Measurements from ENCODE around the gene TRAK1. TPM values are rescaled to one million over a fixed set of nuclear protein-coding genes. Genes with fewer than 3 reads are reported as not detected.

TRAK1 gene
- total RNA-seq, 1 donor from 2014 or later = 41.0 TPM

DNA sequence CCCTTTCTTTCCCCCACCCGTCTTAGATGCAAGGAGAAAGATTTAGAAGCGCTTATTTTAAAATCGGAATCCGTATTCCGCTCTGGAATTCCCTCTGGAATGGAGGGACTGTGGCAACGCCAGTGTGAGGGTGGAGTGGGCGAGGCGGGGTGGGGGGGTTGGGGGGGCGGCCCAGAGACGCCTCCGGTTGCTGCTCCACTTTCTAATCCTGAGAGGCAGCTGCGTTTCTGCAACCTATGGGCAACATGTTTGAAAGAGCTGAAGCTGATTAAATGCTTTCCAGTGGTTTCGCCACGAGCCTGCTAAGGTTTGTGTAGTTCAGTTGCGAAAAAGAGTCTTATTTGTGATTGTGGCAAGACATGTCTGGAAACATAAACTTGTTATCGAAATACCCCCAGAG, 174.9 kb downstream of the TRAK1 start, which contains the start of gene CCK:
TSS of gene CCK (minus strand) at position 101 of the 400 bp plus-strand sequence. CDS start 2,555 bp downstream, outside the sequence.
- TF ChIP-seq, protein P1, sequence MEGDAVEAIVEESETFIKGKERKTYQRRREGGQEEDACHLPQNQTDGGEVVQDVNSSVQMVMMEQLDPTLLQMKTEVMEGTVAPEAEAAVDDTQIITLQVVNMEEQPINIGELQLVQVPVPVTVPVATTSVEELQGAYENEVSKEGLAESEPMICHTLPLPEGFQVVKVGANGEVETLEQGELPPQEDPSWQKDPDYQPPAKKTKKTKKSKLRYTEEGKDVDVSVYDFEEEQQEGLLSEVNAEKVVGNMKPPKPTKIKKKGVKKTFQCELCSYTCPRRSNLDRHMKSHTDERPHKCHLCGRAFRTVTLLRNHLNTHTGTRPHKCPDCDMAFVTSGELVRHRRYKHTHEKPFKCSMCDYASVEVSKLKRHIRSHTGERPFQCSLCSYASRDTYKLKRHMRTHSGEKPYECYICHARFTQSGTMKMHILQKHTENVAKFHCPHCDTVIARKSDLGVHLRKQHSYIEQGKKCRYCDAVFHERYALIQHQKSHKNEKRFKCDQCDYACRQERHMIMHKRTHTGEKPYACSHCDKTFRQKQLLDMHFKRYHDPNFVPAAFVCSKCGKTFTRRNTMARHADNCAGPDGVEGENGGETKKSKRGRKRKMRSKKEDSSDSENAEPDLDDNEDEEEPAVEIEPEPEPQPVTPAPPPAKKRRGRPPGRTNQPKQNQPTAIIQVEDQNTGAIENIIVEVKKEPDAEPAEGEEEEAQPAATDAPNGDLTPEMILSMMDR (conservative IDR thresholded peaks at IDR 0.05) = no peak
- Mint-ChIP-seq H3K27me3 (ENCODE audit: low read depth) (peaks cover 95% of the 10 kb centered on the region), H3K4me1 (peaks cover 5% of the 10 kb centered on the region), H3K4me3 (no peak within 1 kb of the TSS), H3K27ac (ENCODE audit: unreplicated experiment) (no peak within 1 kb of the TSS), H3K36me3 (ENCODE audit: low read depth) (no peaks in the 10 kb centered on the region), H3K9me3 (no peaks in the 10 kb centered on the region)
- DNase-seq (ENCODE audit: low read depth, low spot score) = no peak

DNA sequence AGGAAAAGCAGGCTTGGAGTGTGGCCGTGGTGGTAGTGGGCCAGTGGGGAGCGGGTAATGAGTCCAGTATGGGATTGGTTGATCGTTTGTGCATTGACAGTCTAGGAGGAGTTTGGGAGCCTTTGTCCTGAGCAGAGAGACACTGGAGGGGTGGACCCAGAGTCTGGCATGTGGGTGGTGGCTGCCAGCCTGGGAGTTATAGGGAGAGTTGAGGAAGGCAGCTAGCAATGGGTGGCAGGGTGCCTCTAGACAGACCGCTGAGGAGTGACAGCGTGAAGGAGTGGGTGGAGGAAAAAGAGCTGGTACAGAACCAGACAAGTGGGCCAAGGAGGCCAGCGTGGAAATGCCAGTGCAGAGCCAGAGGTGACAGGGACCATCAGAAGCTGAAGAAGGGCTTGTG, 176.7 kb downstream of the TRAK1 start:
- H3K27me3 Mint-ChIP-seq (ENCODE audit: low read depth) = peaks cover 89% of the 10 kb centered on the region
- no peaks in the 10 kb centered on the region for H3K36me3 Mint-ChIP-seq (ENCODE audit: low read depth)
- H3K4me1 Mint-ChIP-seq = peaks cover 2% of the 10 kb centered on the region
- no peak for DNase-seq (ENCODE audit: low read depth, low spot score)
- no peaks in the 10 kb centered on the region for H3K9me3 Mint-ChIP-seq
- no peak overlapping the region for H3K4me3 Mint-ChIP-seq
- no peak overlapping the region for H3K27ac Mint-ChIP-seq (ENCODE audit: unreplicated experiment)
- TF ChIP-seq, protein P1 (conservative IDR thresholded peaks at IDR 0.05) = no peak

DNA sequence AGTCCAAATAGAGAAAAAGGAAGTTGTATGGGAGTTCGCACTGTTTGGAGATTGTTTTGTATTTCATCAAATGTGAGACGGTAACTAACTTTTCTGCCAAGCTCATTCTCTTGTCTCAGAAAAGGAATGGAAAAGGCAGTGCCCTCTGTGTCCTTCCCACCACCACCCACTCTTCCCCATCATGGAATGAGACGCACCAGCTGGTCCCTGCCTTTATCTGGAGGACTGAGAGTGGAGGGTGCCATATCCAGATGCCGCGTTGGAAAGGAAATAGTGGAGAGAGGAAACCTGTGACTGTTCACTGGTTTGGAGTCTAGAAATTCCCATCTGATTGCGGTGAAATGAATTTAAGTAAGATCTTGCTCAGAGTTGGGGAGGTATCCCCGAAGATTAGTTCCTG, 178.5 kb downstream of the TRAK1 start:
- Mint-ChIP-seq H3K36me3 (ENCODE audit: low read depth) (no peaks in the 10 kb centered on the region), H3K4me3 (no peak overlapping the region), H3K27me3 (ENCODE audit: low read depth) (peaks cover 71% of the 10 kb centered on the region), H3K27ac (ENCODE audit: unreplicated experiment) (no peak overlapping the region), H3K4me1 (no peaks in the 10 kb centered on the region), H3K9me3 (no peaks in the 10 kb centered on the region)
- TF ChIP-seq, protein P1 (conservative IDR thresholded peaks at IDR 0.05) = no peak
- DNase-seq (ENCODE audit: low read depth, low spot score) = no peak

DNA sequence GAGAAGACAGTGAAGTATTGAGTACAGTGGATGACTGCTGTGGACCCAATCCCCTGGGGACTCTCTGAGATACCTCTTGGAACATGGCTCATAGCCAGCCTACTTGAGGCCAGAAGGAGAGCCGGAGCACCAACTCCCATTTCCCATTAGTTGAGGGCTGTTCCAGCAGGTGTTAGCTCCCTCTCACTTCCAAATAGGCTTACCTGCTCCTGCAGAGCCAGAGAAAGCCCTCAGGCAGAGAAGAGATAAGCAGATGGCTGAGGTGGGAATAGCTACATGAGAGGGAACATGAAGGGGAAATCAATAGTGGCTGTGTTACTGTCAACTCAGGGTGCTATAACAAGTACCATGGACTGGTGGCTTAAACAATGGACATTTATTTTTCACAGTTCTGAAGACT, 179.4 kb downstream of the TRAK1 start:
- H3K4me3 Mint-ChIP-seq = no peak overlapping the region
- no peak overlapping the region for H3K27ac Mint-ChIP-seq (ENCODE audit: unreplicated experiment)
- H3K27me3 Mint-ChIP-seq (ENCODE audit: low read depth) = peaks cover 66% of the 10 kb centered on the region

DNA sequence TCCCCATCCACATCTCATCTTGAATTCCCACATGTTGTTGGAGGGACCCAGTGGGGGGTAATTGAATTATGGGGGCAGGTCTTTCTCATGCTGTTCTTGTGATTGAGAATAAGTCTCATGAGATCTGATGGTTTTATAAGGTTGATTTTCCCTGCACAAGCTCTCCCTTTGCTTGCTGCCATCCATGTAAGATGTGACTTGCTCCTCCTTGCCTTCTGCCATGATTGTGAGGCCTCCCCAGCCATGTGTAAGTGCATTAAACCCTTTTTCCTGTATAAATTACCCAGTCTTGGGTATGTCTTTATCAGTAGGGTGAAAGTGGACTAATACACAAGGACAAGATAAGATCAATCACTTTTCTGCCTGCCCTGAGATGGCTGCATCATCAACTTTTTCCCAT, 180.6 kb downstream of the TRAK1 start:
- Mint-ChIP-seq H3K36me3 (ENCODE audit: low read depth) (no peaks in the 10 kb centered on the region), H3K9me3 (no peaks in the 10 kb centered on the region), H3K27ac (ENCODE audit: unreplicated experiment) (no peak overlapping the region), H3K4me3 (no peak overlapping the region), H3K27me3 (ENCODE audit: low read depth) (peaks cover 66% of the 10 kb centered on the region), H3K4me1 (no peaks in the 10 kb centered on the region)
- TF ChIP-seq, protein P1 (conservative IDR thresholded peaks at IDR 0.05) = no peak
- no peak for DNase-seq (ENCODE audit: low read depth, low spot score)

More for the DNA sequence above, 179.4 kb downstream of the TRAK1 start:
- no peaks in the 10 kb centered on the region for H3K4me1 Mint-ChIP-seq
- DNase-seq (ENCODE audit: low read depth, low spot score) = no peak
- TF ChIP-seq, protein P1 (conservative IDR thresholded peaks at IDR 0.05) = no peak
- H3K36me3 Mint-ChIP-seq (ENCODE audit: low read depth) = no peaks in the 10 kb centered on the region
- H3K9me3 Mint-ChIP-seq = no peaks in the 10 kb centered on the region

DNA sequence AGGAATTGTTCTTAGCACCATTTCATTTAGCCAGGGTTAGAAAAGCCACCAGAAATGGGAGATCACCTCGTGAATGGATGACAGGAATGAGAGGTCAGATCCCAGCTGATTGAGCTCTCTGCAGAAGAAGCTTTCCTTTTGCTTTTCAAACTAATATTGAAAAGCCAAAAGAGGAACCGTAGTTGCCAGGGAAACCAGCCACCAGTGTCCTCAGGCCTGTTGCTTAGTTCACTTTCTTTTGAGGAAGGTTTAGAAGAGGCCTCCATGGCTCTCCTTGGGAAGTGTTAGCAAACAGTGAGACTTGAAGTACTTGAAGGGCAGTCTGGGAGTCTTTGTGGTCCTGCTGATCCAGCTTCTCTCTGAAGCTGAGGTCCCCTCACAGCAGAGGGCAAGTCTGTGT, 182.2 kb downstream of the TRAK1 start:
- no peaks in the 10 kb centered on the region for H3K9me3 Mint-ChIP-seq
- no peak overlapping the region for H3K4me3 Mint-ChIP-seq
- TF ChIP-seq, protein P1 (conservative IDR thresholded peaks at IDR 0.05) = no peak
- no peak overlapping the region for H3K27ac Mint-ChIP-seq (ENCODE audit: unreplicated experiment)
- H3K27me3 Mint-ChIP-seq (ENCODE audit: low read depth) = peaks cover 56% of the 10 kb centered on the region
- H3K36me3 Mint-ChIP-seq (ENCODE audit: low read depth) = no peaks in the 10 kb centered on the region
- no peak for DNase-seq (ENCODE audit: low read depth, low spot score)
- no peaks in the 10 kb centered on the region for H3K4me1 Mint-ChIP-seq

Data from neural crest cell (in vitro differentiated cells).